HG02938 (cell line): ENCODE data around the gene TKFC.
"Not testable (repeated sequence)": the region's sequence is repeated elsewhere in the genome, so short reads cannot be mapped to it uniquely, and the experiment has no call there.

Experiments
- ATAC-seq: cut with Tn5 transposase; IDR thresholded peaks from one replicate; pipeline ENCODE4 v1.9.1; 2021; ENCODE audit warnings: mild to moderate bottlenecking, moderate library complexity; ENCODE audit not compliant: unreplicated experiment

The TKFC gene

DNA sequence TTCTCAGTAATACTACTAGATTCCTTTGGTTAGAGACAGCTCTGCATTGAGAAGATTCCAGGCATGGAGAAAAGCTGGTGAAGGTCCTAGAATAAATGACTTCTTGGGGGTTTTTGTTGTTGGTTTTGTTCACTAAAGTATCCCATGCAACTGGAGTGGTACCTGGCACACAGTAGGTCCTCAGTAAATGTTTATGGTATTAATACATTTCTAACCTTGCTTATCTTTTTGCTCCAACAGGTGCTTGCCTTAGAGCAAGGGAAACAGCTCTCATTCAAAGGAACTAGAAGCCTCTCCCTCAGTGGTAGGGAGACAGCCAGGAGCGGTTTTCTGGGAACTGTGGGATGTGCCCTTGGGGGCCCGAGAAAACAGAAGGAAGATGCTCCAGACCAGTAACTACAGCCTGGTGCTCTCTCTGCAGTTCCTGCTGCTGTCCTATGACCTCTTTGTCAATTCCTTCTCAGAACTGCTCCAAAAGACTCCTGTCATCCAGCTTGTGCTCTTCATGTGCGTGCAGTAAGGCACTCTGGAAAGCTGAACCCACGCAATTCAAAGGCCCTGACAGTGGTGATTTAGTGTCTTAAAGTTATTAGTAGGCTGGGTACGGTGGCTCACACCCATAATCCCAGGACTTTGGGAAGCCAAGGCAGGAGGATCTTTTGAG, 31.1 kb downstream of the TKFC start:
- ATAC-seq: no peak

DNA sequence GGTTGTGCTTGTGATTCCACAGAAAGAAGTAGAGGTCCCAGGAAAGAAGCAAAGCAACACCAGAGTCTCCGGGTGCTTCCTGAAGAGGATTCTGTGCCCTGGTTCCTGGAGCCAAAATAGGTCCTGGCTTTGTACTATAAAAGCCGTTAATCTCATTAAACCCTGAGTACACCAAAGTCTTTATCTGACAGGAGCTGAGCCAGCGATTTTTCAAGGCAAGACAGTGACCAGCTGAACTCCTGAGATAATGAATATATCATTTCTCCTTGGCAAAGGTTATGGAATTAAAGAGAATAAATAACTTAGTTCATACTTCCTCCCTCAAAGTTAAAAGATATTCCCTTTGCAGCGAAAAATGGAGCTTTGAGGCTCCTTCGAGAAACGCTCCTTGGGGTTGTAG, 34.4 kb downstream of the TKFC start:
- ATAC-seq: no peak

- no peak for ATAC-seq
Observed at GRCh38 chr11:61368646-61369045, 35.6 kb downstream of the TKFC start.

DNA sequence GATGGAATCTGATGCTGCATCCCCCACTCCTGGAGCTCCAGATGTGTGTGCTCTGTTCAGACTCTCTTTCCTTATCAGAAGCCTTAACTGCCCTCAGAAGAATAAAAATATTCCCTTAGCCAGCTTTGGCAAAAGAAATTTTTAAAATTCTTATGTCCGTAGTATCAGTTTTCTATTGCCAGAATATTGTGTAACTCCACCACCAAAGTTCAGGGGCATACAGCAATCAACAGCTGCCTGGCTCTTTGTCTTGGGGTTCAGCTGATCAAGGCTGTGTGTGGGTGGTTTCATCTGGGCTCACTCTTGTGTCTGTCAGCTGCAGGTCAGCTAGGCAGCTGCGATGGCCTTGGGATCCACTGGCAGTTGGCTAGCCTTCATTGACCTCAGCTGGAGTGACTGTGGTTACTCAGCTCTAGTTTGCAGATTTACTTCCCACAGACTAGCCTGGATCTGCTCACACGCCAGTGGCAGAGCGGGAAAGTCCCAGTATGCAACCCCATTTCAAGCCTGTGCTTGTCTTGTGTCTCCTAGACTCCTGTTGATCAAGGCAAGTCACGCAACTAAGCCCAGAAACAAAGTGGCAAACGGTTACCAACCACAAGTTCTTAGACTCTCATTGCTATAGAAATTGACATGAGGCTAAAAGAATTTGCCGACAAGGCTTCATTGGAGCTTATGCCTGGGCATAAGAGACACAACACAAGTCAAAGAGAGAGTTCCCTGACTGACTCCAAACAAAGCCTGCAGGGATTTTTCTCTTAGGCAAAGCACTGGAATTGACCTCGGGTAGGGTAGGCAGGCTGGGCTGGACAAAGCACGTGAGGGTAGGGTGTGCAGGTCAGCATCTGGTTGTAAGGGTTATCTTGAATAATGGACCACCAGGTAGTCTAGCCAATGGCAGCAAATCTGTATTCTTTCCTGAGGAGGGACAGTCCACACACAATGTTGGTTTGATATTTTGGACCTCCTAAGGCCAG, 36.6 kb downstream of the TKFC start:
- ATAC-seq: no peak

- ATAC-seq: no peak
Observed at GRCh38 chr11:61370349-61371005, 37.4 kb downstream of the TKFC start.

DNA sequence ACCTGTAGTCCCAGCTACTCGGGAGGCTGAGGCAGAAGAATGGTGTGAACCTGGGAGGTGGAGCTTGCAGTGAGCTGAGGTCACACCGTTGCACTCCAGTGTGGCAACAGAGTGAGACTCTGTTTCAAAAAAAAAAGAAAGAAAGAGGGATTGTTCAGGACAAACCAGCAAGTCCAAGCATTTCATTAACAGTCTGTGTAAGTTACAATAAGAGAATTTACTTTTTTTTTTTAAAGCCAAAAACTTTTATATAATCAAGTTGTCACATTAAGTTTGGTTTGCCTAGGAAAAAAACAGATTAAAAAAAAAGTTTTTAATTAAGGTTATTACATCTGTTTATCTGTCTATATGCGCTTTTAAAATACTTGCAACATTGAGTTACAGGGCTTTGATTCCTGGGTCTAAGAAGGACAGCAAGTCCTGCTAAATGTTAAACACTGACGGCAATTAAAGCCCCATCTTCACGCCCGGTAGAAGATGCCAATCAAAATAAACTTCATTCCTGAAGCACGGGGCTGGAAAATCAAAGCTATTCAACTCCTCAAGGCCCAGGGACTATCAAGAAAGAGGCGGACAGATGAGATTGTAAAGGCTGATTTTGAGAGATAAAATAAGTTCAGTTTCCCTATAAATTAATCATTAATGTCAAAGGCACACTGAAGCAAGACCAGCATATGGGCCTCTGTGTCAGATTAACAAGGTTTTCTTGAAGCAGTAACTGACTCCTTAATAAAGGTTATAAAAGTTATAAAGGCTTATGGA, 39.8 kb downstream of the TKFC start:
- ATAC-seq: no peak

- ATAC-seq: no peak
Observed at GRCh38 chr11:61375761-61376108, 42.7 kb downstream of the TKFC start.

- ATAC-seq: no peak
Observed at GRCh38 chr11:61377461-61378160, 44.6 kb downstream of the TKFC start.

DNA sequence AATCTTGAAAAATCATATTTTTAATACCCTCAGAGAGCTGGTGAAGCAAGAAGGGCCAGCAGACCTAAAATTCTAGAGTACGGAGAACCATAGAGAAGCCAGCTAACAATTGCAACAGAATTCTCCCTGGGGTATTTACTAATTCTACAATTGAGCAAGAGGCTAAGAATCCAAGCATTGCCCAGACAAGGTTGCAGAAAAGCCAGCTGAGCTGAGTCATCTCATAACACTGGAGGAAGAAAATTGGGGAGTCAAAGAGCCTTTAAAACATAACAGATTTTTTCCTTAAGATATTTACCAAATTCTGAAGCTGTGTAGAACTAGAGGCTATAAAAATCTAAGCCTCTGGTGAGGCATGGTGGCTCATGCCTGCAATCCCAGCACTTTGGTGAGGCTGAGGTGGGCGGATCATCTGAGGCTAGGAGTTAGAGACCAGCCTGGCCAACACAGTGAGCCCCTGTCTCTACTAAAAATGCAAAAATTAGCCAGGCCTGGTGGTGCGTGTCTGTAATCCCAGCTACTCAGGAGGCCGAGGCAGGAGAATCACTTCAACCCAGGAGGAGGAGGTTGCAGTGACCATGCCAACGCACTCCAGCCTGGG, 45.8 kb downstream of the TKFC start:
- ATAC-seq: no peak

- no peak for ATAC-seq
Observed at GRCh38 chr11:61380884-61381283, 47.9 kb downstream of the TKFC start.

DNA sequence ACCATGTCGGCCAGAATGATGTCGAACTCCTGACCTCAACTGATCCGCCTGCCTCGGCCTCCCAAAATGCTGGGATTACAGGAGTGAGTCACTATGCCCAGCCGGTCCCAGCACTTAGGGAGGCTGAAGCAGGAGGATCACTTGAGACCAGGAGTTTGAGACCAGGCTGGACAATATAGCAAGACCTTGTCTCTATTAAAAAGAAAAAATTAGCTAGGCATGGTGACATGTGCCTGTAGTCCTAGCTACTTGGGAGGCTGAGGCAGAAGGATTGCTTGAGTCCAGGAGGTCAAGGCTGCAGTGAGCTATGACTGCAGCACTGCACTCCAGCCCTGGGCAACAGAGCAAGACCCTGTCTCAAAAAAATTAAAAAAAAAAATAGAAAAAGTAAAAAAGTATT, 50.8 kb downstream of the TKFC start:
- not testable (repeated sequence) for ATAC-seq

- ATAC-seq: no peak
Observed at GRCh38 chr11:61384271-61385242, 51.5 kb downstream of the TKFC start.

- no peak for ATAC-seq
Observed at GRCh38 chr11:61390161-61390560, 57.1 kb downstream of the TKFC start.

- ATAC-seq: no peak
Observed at GRCh38 chr11:61392981-61393595, 60.1 kb downstream of the TKFC start.
